ENCODE measurements around the gene GAREM2. TPM values are rescaled to one million over a fixed set of nuclear protein-coding genes. Genes with fewer than 3 reads are reported as not detected.
"Not testable (repeated sequence)": the region's sequence is repeated elsewhere in the genome, so short reads cannot be mapped to it uniquely, and the experiment has no call there.

Gene GAREM2
- total and polyA plus RNA-seq, 4 donors = 1.3 to 7.7 (median 3.8) TPM

DNA sequence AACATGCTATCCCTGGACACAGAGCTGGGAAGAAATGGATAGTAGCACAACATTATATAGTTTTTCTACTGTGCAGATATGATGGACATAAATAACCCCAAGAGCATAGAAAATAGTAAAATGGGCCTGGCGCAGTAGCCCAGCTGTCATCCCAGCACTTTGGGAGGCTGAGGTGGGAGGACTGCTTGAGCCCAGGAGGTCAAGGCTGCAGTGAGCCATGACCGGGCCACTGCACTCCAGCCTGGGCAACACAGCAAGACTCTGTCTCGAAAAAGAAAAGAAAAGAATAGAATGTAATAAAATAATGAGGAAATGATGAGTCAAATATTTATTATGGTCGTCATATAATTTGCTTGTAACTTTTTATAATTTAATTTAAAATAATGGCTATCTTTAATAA lies 7.5 kb upstream of the GAREM2 start:
- Histone ChIP-seq H3K4me1 (ENCODE audit: control insufficient read depth in 1 of 2, insufficient read depth in 2 of 2, low read length in 2 of 2) (no peaks in the 10 kb centered on the region), H3K36me3 (ENCODE audit: control insufficient read depth in 1 of 2, insufficient read depth in 2 of 2, low read length in 1 of 2) (no peaks in the 10 kb centered on the region), H3K27me3 (ENCODE audit: control insufficient read depth in 1 of 2, insufficient read depth in 2 of 2, low read length in 1 of 2) (no peaks in the 10 kb centered on the region), H3K9me3 (ENCODE audit: control insufficient read depth, low read length) (no peaks in the 10 kb centered on the region), H3K27ac (ENCODE audit: low read depth in 1 of 2, low read length in 2 of 2) (no peak overlapping the region), H3K4me3 (ENCODE audit: low read length in 2 of 2) (no peak overlapping the region)
- 93 to 96% methylated on average over 4 of the region's 4 CpGs for WGBS, 2 donors
- no peak for DNase-seq
- ATAC-seq (ENCODE audit: low FRiP score) = no peak
- intact Hi-C loops (cut with DNase I) = no loop called here

- H3K27me3 ChIP-seq (ENCODE audit: control insufficient read depth in 1 of 2, insufficient read depth in 2 of 2, low read length in 1 of 2); ATAC-seq (ENCODE audit: low FRiP score); intact Hi-C loops (cut with DNase I); DNase-seq; H3K36me3 ChIP-seq (ENCODE audit: control insufficient read depth in 1 of 2, insufficient read depth in 2 of 2, low read length in 1 of 2); H3K4me1 ChIP-seq (ENCODE audit: control insufficient read depth in 1 of 2, insufficient read depth in 2 of 2, low read length in 2 of 2); H3K4me3 ChIP-seq (ENCODE audit: low read length in 2 of 2); H3K27ac ChIP-seq (ENCODE audit: low read depth in 1 of 2, low read length in 2 of 2); H3K9me3 ChIP-seq (ENCODE audit: control insufficient read depth, low read length): not testable (repeated sequence)
- WGBS, 2 donors = 95 to 98% methylated on average over 6 of the region's 6 CpGs
These were observed 6.3 kb upstream of the GAREM2 start for GRCh38 chr2:26166541-26166940.

DNA sequence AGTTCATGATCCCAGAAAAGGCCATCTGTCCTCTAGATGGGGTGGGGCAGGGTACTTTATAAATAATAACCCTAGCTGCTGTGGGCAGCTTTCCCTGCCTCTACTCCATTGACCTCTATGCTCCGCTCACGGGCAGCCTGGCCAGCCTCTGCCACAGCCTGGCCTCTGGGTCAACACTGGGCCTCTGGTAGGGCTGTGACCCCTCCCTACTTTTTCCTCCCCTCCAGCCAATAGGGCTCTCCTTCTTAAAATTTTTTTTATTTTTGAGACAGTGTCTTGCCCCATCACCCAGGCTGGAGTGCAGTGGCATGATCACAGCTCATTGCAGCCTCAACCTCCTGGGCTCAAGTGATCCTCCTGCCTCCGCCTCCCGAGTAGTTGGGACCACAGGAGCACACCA lies 4.1 kb upstream of the GAREM2 start:
- WGBS, 2 donors = 97 to 99% methylated on average over 4 of the region's 4 CpGs
- H3K36me3 ChIP-seq (ENCODE audit: control insufficient read depth in 1 of 2, insufficient read depth in 2 of 2, low read length in 1 of 2) = no peaks in the 10 kb centered on the region
- DNase-seq (no peak), ATAC-seq (ENCODE audit: low FRiP score) (no peak)
- intact Hi-C loops (cut with DNase I) = no loop called here
- no peaks in the 10 kb centered on the region for H3K4me1 ChIP-seq (ENCODE audit: control insufficient read depth in 1 of 2, insufficient read depth in 2 of 2, low read length in 2 of 2)
- no peaks in the 10 kb centered on the region for H3K27me3 ChIP-seq (ENCODE audit: control insufficient read depth in 1 of 2, insufficient read depth in 2 of 2, low read length in 1 of 2)
- H3K27ac ChIP-seq (ENCODE audit: low read depth in 1 of 2, low read length in 2 of 2) = no peak overlapping the region
- no peaks in the 10 kb centered on the region for H3K9me3 ChIP-seq (ENCODE audit: control insufficient read depth, low read length)
- no peak overlapping the region for H3K4me3 ChIP-seq (ENCODE audit: low read length in 2 of 2)

- WGBS, 2 donors = 86 to 91% methylated on average over 5 of the region's 5 CpGs
- Histone ChIP-seq H3K27ac (ENCODE audit: low read depth in 1 of 2, low read length in 2 of 2) (no peak overlapping the region), H3K9me3 (ENCODE audit: control insufficient read depth, low read length) (no peaks in the 10 kb centered on the region), H3K4me1 (ENCODE audit: control insufficient read depth in 1 of 2, insufficient read depth in 2 of 2, low read length in 2 of 2) (no peaks in the 10 kb centered on the region), H3K4me3 (ENCODE audit: low read length in 2 of 2) (no peak overlapping the region), H3K27me3 (ENCODE audit: control insufficient read depth in 1 of 2, insufficient read depth in 2 of 2, low read length in 1 of 2) (no peaks in the 10 kb centered on the region), H3K36me3 (ENCODE audit: control insufficient read depth in 1 of 2, insufficient read depth in 2 of 2, low read length in 1 of 2) (no peaks in the 10 kb centered on the region)
- DNase-seq (no peak), ATAC-seq (ENCODE audit: low FRiP score) (no peak)
- intact Hi-C loops (cut with DNase I) = no loop called here
These were observed 3.7 kb upstream of the GAREM2 start for GRCh38 chr2:26169226-26169625.

DNA sequence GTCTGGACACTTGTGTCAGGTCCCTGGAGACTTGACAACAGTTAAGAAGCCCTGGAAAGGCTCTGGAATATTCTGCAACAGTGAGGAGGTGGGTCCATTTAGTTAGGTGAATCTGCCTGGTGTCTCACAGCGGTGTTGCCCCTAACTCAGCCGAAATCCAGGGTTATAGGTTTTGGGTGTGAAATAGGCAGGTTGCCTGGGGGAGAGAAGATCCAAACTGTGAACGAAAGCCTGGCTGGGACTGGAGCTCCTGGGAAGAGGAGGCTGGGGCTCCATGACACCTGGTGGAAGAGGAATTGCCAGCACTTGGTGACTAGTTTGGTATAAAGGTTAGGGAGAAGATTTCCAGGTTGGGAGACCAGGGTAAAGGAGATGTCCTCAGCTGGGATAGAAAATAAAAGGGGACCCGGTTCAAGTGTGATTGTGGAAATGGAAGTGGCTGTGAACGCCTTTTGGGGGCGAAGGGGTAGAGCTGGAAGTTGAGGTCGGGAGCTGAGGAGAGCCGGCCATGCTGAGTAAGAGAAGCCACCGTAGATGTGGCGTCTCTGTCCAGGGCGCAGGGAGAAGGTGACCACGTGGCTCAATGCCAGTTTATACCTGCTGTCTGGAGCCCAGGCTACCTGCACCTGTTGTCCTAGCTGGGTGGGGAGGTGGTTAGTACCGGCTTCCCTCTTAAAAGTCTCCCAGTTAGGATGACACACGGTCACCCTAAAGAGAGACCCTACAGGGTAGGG lies 3.0 kb upstream of the GAREM2 start:
- no peaks in the 10 kb centered on the region for H3K9me3 ChIP-seq (ENCODE audit: control insufficient read depth, low read length)
- WGBS, 2 donors = 82 to 87% methylated on average over 14 of the region's 14 CpGs
- ATAC-seq (ENCODE audit: low FRiP score) (no peak), DNase-seq (no peak)
- no peak overlapping the region for H3K27ac ChIP-seq (ENCODE audit: low read depth in 1 of 2, low read length in 2 of 2)
- H3K4me3 ChIP-seq (ENCODE audit: low read length in 2 of 2) = no peak overlapping the region
- intact Hi-C loops (cut with DNase I) = no loop called here
- no peaks in the 10 kb centered on the region for H3K4me1 ChIP-seq (ENCODE audit: control insufficient read depth in 1 of 2, insufficient read depth in 2 of 2, low read length in 2 of 2)
- H3K27me3 ChIP-seq (ENCODE audit: control insufficient read depth in 1 of 2, insufficient read depth in 2 of 2, low read length in 1 of 2) = no peaks in the 10 kb centered on the region
- H3K36me3 ChIP-seq (ENCODE audit: control insufficient read depth in 1 of 2, insufficient read depth in 2 of 2, low read length in 1 of 2) = no peaks in the 10 kb centered on the region

DNA sequence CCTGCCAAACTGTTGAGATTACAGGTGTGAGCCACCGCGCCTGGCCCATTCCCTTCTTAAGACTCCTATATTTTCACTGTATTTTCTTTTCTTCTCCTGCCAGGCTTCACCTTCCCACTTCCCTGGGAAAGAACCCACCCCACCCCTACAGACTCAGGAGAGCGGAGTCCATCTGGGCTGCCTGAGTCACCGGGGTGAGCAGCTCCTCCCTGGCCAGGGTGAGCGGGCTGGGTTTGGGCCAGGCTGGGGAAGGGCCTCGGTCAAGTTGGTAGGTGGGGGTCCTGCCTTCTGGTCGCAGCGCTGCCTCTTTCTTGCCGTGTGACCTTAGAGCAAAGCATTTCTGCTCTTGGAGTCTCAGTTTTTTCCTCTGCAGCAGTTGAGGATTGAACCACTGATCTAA lies 2.1 kb upstream of the GAREM2 start:
- no peaks in the 10 kb centered on the region for H3K9me3 ChIP-seq (ENCODE audit: control insufficient read depth, low read length)
- H3K36me3 ChIP-seq (ENCODE audit: control insufficient read depth in 1 of 2, insufficient read depth in 2 of 2, low read length in 1 of 2) = no peaks in the 10 kb centered on the region
- no peaks in the 10 kb centered on the region for H3K27me3 ChIP-seq (ENCODE audit: control insufficient read depth in 1 of 2, insufficient read depth in 2 of 2, low read length in 1 of 2)
- ATAC-seq (ENCODE audit: low FRiP score) (no peak), DNase-seq (no peak)
- H3K4me3 ChIP-seq (ENCODE audit: low read length in 2 of 2) = no peak overlapping the region
- intact Hi-C loops (cut with DNase I) = no loop called here
- WGBS, 2 donors = 93% methylated on average over 9 of the region's 9 CpGs
- H3K27ac ChIP-seq (ENCODE audit: low read depth in 1 of 2, low read length in 2 of 2) = no peak overlapping the region
- H3K4me1 ChIP-seq (ENCODE audit: control insufficient read depth in 1 of 2, insufficient read depth in 2 of 2, low read length in 2 of 2) = no peaks in the 10 kb centered on the region

DNA sequence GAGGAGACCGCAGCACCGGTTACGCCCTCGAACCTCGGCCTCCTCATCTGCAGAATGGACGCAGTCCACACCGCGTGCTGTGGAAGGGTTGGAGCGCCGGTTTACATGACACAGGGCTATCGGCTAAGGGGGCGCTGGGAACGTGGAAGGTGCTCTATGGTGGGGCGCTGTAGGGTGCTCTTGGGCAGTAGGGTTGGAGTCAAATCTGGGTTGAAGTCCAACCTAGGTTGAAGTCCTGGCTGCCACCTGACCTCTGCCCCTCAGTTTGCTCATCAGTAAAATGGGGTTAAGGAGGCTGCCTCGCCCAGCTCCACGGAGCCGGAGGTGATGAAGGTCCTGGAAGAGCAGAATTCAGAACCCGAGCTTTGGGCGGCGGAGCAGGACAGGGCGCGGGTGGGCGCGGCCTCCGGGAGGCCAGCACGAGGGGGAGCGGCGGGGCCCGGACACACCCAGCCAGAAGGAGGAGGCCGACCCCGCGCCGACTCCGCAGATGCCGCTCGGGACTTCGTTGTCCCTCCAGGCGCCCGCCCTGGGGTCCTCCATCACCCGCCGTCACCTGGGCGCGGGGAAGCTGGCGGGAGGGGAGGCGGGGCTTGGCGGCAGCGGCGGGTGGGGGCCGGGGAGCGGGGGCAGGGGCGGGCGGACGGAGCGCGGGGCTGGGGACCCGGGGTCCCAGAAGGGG lies 558 bp upstream of the GAREM2 start:
- no peaks in the 10 kb centered on the region for H3K27me3 ChIP-seq (ENCODE audit: control insufficient read depth in 1 of 2, insufficient read depth in 2 of 2, low read length in 1 of 2)
- DNase-seq = no peak
- 19 to 44% methylated on average over 21 to 56 of the region's 56 CpGs for WGBS, 2 donors
- peak overlapping the region; percentile 21 to 41 for H3K4me3 ChIP-seq (ENCODE audit: low read length in 2 of 2)
- no peaks in the 10 kb centered on the region for H3K9me3 ChIP-seq (ENCODE audit: control insufficient read depth, low read length)
- H3K4me1 ChIP-seq (ENCODE audit: control insufficient read depth in 1 of 2, insufficient read depth in 2 of 2, low read length in 2 of 2) = no peaks in the 10 kb centered on the region
- H3K36me3 ChIP-seq (ENCODE audit: control insufficient read depth in 1 of 2, insufficient read depth in 2 of 2, low read length in 1 of 2) = no peaks in the 10 kb centered on the region
- intact Hi-C loops (cut with DNase I) = no loop called here
- no peak overlapping the region for H3K27ac ChIP-seq (ENCODE audit: low read depth in 1 of 2, low read length in 2 of 2)
- ATAC-seq (ENCODE audit: low FRiP score) = no peak

- Histone ChIP-seq H3K36me3 (ENCODE audit: control insufficient read depth in 1 of 2, insufficient read depth in 2 of 2, low read length in 1 of 2) (no peaks in the 10 kb centered on the region), H3K9me3 (ENCODE audit: control insufficient read depth, low read length) (no peaks in the 10 kb centered on the region), H3K27ac (ENCODE audit: low read depth in 1 of 2, low read length in 2 of 2) (no peak overlapping the region), H3K4me1 (ENCODE audit: control insufficient read depth in 1 of 2, insufficient read depth in 2 of 2, low read length in 2 of 2) (no peaks in the 10 kb centered on the region), H3K27me3 (ENCODE audit: control insufficient read depth in 1 of 2, insufficient read depth in 2 of 2, low read length in 1 of 2) (no peaks in the 10 kb centered on the region), H3K4me3 (ENCODE audit: low read length in 2 of 2) (peak overlapping the region in 1 of 2 donors; percentile 41)
- ATAC-seq (ENCODE audit: low FRiP score) (no peak), DNase-seq (no peak)
- 15 to 21% methylated on average over 41 to 46 of the region's 46 CpGs for WGBS, 2 donors
- intact Hi-C loops (cut with DNase I) = no loop called here
These were observed 1.0 kb downstream of the GAREM2 start for GRCh38 chr2:26173776-26174482.

Data from aorta (tissue), 5 donors.